Measurements from ENCODE around the gene OSBPL5.
A peak's percentile ranks its signal among the peaks of the same experiment; 100 is the strongest.

OSBPL5 gene

DNA sequence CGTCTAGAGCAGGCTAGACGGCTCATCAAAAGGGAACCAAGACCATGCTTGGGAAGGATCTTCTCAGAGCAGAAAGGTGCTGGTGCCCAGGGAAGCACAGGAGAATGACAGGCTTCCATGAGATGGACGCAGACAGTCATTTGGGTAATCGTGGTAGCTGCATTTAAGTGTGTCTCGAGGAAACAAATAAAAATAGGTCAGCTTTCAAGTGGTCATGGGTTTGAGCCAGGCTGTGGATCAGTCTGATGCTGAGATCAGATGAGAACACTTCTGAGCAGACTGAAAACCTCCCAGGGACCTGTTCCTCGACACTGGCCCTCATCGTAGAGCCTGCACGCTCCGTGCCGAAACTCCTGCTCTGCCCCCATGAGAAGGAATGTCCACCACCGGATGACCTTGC, 112.5 kb downstream of the OSBPL5 start:
- peak overlapping the region; percentile 33; the same call in 1 of the 2 replicates for H3K27ac ChIP-seq
- ChIA-PET CTCF (interaction anchor here (0.7 kb wide), 1 partner anchor 165 kb away, joined by 3 read pairs; no protein-coding TSS in a partner anchor), POLR2A (ENCODE audit: low non-redundant PET) (no interaction called here)
- DNase-seq (ENCODE audit: low spot score) = no peak
- TF ChIP-seq, protein P1, sequence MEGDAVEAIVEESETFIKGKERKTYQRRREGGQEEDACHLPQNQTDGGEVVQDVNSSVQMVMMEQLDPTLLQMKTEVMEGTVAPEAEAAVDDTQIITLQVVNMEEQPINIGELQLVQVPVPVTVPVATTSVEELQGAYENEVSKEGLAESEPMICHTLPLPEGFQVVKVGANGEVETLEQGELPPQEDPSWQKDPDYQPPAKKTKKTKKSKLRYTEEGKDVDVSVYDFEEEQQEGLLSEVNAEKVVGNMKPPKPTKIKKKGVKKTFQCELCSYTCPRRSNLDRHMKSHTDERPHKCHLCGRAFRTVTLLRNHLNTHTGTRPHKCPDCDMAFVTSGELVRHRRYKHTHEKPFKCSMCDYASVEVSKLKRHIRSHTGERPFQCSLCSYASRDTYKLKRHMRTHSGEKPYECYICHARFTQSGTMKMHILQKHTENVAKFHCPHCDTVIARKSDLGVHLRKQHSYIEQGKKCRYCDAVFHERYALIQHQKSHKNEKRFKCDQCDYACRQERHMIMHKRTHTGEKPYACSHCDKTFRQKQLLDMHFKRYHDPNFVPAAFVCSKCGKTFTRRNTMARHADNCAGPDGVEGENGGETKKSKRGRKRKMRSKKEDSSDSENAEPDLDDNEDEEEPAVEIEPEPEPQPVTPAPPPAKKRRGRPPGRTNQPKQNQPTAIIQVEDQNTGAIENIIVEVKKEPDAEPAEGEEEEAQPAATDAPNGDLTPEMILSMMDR (conservative IDR thresholded peaks at IDR 0.05; ENCODE audit: low read depth) = no peak

DNA sequence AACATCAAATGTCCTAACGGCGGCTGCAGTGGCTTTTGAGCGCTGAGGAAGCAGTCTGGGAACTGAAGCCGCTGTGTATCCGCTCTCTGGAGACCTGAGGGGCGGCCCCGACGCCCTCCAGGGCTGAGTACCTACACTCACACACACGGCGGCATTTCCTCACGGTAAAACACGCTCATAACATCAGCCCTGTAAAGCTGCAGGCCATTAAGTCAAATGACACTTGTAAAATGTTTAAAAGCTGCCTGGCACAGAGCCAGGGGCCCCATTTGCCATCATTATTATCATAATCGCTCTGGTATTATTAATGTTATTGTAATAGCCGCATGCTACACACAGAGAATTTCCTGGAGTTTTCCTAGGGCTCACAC, 113.0 kb downstream of the OSBPL5 start:
- peak overlapping the region; percentile 87 for H3K27ac ChIP-seq
- POLR2A ChIA-PET (ENCODE audit: low non-redundant PET) = no interaction called here
- DNase-seq (ENCODE audit: low spot score) = no peak
- TF ChIP-seq, protein P1 (conservative IDR thresholded peaks at IDR 0.05; ENCODE audit: low read depth) = no peak
- CTCF ChIA-PET = interaction anchor here (0.6 to 3.5 kb wide), 3 partner anchors 40 to 166 kb away, joined by 3 to 40 read pairs (median 4); no protein-coding TSS in a partner anchor

DNA sequence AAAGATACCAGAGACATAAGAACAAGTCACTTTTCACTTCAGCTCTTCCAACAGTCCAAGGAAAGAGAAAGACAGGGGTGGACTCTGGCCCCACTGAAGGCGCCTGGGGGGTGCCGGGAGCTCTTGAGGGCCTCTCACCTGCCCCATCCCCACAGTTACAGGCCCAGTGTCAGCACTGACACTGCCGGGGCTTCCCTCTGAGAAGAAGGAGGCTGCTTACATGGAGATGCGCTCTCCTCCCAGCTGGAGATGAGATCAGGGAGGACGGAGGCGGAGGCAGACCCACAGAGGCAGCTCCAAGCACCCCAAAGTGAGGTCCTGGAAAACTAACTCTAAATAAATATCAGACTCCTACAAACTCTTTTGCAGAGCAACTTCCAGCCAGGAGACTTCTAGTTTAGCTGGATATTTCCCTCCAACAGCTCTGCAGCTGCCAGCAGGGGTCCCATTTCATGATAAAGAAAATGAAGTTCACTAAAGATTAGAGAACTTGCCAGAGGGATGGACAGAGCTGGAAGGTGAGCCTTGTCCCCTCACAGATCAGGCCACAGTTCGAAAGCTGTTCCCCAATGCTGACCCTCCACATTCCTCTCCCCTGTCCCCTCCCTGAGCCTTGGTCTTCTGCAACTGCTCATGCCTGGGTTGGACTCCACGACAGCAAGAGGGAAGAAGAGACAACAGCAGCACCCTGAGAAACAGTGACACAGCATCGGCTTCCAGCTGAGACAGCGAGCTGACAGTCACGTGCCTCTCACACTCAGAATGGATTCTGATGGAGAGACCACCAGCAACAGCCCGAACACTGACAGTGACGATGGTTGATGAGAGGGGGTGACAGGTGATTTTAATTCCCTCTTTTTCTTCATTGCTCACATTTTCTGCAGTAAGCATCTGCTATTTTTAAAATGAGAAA, 113.7 kb downstream of the OSBPL5 start:
- POLR2A ChIA-PET (ENCODE audit: low non-redundant PET) = no interaction called here
- TF ChIP-seq, protein P1 (conservative IDR thresholded peaks at IDR 0.05; ENCODE audit: low read depth) = no peak
- H3K27ac ChIP-seq = peak overlapping the region; percentile 87
- DNase-seq (ENCODE audit: low spot score) = no peak
- CTCF ChIA-PET = interaction anchor here (0.6 to 3.5 kb wide), 5 partner anchors 13 to 166 kb away, joined by 3 to 40 read pairs (median 4); no protein-coding TSS in a partner anchor

DNA sequence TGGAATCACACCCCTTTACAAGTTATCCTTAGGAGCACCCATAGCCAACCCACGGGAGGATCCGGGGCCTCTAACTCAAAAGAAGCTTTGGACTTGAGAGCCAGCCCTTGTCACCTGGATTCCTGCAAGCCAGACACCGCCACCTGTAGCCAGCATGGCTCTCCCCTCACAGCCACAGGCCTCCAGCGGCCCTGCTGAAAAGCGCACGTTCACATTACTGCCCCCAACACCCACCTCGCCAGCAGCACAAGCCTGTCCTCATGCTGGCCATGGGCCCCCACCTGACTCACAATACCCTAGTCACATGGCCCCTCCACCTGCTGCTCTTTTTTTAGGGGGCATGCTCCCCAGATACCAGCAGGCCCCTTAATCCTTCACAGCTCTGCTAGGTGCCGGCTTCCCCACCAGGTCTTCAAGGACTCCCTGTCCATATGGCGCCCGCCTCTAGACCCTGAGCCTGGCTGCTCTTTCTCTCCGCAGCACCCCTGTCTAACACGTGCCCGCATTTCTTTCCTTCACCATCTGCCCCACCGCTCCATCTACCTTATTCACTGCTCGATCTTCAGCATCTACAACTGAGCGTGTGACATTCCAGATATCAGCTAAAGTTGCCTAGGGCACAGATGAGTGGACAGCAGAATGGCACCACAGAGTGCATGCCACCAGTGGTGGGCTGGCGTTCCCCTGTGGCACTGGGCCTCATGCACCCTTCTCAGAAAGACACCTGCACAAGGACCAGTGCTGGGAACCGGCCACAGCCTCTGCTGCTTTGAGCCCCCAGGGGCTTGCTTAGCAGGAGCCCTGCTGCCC, 114.5 kb downstream of the OSBPL5 start:
- ChIA-PET POLR2A (ENCODE audit: low non-redundant PET) (no interaction called here), CTCF (interaction anchor here (0.6 to 3.5 kb wide), 6 partner anchors 12 to 109 kb away, joined by 3 to 40 read pairs (median 4); no protein-coding TSS in a partner anchor)
- H3K27ac ChIP-seq = peak overlapping the region; percentile 87
- TF ChIP-seq, protein P1 (conservative IDR thresholded peaks at IDR 0.05; ENCODE audit: low read depth) = no peak
- no peak for DNase-seq (ENCODE audit: low spot score)

DNA sequence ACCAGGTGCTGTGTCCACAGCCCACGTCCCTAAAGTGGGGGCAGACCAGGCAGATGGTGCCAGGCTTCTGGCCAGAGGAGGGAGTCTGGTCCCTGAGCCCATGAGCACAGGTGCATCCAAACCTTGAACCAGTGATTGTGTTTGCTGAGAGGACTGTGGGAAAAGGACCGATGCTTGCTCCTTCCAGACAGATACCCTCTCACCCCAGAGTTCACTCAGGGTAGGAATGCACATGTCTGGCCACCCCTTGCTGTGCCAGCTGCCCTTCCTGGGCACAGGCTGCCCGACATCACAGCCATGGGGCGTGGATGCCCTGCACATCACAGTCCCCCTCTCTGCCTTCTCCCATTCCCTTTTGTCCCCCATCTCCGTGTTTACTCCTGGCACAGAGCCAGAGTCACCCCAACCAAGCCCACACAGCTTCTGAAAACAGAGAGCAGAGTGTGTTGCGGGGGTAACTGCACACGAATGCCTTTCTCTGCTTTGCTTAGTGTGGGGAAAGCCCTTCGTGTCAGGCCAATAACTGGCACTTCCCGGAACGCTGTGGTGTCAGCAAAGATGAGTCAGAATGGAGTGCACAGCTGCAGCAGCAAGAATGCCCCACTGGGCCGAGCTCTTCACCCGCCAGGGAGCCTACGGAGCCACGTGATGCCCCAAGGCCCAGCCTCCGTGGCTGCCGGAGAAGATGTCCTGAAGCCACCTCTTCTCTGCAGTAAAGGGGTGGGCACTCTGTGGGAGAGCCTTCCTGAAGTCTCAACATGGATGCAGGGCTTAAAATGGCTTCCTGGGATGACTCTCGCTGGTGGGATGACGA, 115.5 kb downstream of the OSBPL5 start:
- CTCF ChIA-PET = interaction anchor here (1.0 to 3.5 kb wide), 4 partner anchors 12 to 120 kb away, joined by 4 to 40 read pairs (median 5); no protein-coding TSS in a partner anchor

More for the DNA sequence above, 115.5 kb downstream of the OSBPL5 start:
- peak; percentile 91 for DNase-seq (ENCODE audit: low spot score)
- H3K27ac ChIP-seq = peak overlapping the region; percentile 87
- TF ChIP-seq, protein P1 (conservative IDR thresholded peaks at IDR 0.05; ENCODE audit: low read depth) = peak; percentile 65
- POLR2A ChIA-PET (ENCODE audit: low non-redundant PET) = no interaction called here

Measured in RWPE1 (cell line).